Stimulated activated CD4-positive, alpha-beta T cell treated with anti-CD3 and anti-CD28 coated beads, TNF-alpha, amount 100 ng/mL, for 4 hours (primary cell): Measurements from ENCODE around the gene NRAP.

Source experiments
- DNase-seq, 3 experiments: peaks; one replicate each; pipeline ENCODE4 v3.0.0-alpha.2; 2020; ENCODE audit warnings: low read depth in 3 of 3

The NRAP gene

DNA sequence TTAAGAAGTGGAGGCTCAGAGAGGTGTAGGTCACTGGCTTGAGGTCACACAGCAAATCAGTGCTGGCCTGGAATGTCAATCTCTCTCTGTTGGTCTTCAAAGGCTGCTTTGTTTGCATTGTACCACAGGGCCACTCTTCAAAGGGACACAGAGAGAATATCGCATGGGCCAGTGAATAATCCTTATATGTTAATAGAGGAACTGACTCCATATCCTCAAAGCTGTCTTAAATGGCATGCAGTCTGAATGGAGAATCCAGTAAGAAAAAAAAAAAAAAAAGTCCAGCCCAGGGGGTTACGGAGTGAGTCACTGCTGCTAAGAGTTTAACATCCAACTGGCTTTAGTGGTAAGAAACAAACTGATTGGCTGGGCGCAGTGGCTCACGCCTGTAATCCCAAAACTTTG is 54.1 kb downstream of the NRAP start:
- DNase-seq = no peak

DNA sequence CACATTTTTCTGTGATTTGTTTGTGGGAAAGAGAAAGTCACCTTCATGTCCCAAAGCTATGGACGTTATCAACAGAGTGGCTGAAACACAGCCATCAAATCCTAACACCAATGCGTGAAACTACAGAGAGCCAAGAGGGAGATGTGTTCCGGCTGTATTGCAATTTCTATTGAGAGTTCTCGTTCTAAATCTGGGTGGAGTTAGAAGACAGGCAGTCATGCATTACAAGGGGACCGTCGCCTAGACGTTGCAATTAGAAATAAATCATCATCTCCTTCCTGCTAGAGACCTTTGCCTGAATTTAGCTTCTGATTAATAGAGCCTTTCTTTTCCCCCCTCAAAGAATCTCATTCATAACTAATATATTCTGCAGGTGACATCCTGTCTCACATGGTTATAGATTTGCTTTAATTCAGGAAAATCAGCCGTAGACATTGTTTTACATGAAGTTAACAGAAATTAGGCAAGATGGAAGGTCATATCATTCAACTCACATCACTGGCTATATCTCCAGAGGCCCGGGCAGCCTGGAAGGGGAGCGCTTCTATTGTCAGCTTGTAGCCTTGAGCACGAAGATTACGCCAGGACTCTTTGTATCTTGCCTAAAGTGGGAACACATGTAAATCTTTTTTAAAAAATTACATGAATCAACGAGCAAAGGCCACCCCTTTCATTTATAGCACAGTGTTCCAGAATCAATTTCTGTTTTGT is 58.4 kb downstream of the NRAP start:
- no peak for DNase-seq

DNA sequence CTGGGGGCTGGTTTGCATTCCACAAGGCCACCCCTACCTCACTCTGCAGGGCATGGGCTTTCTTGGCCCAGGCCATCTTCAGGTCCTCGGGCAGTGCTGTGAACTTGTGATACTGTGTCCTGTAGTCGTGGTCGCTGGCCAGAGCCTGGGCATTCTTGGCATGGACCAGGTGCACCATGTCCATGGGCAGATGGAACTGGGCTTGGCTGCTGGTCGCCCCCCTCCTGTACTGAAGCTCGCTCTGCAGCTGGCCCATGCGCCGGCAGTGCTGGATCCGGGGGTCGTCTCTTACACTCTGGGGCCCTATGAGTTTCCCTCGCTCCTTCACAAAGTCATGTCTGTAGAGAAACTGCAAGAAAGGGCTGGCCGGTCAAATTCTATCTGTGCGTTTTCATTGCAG is 59.3 kb downstream of the NRAP start:
- no peak for DNase-seq

DNA sequence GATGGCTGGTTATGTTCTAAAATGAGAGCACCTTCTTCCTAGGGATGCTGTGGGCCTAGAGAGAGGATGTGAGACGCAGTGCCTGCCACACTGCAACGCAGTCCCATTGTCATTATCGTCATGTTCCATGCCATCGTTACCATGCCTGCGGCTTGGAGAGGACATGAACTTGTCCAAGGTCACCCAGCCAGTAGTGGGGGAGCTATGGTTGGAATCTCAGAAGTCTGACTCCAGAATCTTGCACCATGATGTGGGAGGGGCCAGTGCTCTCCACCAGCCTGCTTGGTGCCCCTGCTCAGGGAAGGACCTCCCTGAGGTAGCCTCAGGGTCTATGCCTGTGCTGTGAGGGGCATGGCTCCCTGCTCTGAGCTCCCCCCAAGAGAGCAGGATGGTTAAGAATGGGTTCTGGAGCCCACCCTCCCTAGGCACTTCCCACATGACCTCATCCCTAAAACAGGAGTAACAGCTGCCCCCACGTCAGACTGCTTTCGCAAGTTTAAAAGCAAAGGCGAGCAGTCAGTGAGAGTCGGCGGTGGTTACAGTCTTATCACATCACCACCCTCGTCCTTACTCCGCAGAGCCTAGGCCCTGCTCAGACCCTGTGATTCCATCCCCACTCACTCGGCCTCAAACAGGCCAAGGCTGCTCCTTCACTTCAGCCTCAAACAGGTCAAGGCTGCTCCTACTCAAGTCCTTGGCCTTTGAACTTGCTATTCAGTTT is 60.6 kb downstream of the NRAP start:
- no peak for DNase-seq

DNA sequence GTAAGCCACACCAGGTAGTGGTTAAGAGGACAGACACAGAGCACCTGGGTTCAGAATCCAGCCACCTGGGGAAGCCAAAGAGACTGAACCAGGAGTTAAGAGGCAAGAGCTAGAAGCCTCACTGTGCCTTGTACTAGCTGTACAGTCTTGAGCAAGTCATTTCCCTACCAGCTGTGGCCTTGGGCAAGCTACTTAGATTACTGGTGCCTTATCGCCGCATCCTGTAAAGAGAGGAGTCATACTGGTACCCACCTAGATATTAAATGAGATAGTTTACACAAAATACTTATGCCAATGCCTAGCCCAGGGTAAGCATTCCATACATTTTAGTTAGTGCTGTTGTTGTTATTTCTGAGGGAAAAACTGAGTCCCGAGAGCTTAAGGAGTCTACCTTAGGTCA is 63.3 kb downstream of the NRAP start:
- DNase-seq = no peak

DNA sequence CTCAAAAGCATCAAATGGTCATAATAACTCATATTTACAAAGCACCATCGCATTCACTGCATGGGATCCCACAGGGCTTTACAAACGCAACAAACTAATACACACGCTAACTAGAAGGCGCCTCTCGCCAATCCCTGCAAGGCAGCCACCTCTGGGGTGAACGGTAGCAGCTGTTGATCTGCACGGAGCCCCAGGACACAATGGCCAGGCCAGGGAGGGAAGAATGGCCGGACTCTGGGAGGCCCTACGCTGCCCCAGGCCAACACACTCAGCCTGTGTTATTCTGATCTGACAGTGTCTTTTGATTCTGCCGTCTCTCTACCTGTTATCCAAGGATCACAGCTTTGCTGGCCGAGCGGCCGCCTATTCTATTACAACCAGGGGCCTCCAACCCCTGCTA is 69.2 kb downstream of the NRAP start:
- no peak for DNase-seq

DNA sequence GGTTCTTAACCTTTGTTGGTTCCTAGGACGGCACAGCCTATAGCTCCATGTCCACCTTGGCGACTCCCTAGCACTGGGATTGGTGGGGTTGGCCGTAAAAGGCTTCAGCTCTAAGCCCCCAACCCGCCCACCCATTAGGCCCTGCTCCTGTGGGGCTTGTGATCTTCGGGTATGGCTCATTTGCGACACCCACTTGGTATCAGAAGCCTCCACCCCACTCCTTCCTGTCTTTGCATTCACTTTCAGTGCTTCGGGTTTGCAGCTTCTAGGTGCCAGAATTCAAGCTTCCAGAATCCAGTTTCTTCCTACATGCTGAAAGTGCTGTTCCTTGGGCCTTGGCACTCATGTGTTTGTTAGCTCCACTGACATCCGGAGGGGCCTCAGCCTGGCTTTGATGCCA is 71.5 kb downstream of the NRAP start:
- no peak for DNase-seq

DNA sequence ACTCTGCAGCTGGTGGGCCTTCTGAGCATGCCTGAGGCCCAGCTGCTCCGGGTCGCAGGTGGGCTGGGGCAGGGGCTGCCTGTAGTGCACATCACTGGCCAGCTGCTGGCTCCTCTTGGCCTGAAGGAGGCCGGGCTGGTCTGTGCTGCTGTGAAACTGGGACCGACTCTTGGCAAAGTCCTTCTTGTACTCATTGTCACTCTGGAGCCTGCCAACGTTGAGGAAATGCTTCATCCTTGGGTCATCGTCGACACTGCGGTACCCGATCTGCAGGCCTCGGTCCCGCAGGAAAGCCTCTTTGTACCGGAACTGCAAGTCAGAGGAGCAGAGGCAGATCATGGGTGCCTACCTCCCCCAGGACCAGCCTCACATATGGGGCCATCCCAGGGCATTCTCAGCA is 73.3 kb downstream of the NRAP start:
- no peak for DNase-seq

DNA sequence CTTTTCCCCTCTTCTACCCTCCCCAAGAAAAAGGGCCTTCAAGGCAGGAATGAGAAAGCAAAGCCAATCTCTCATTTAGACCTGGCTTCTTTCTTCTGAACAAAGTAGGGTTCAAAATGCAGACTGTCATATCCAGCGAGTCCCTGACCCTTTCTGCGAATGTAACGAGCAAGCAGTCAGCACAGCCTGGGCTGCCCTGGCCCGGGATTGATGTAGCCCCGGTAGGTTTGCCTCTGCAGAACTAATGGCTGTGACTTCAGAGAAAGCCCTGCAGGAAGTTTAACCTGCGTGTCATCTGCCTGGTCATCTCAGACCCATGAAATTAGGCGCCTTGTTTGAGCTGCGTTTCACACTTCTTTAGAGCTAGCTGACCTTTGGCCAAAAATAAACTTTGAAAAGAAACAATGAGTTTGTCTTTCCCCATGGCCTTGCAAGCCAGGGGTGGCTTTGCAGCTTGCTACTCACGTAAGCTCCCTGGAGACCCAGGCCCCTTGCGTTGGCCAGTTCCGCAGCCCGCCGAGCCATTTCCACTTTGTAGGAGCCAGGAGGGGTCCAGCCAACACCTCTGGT is 74.6 kb downstream of the NRAP start:
- DNase-seq = no peak

DNA sequence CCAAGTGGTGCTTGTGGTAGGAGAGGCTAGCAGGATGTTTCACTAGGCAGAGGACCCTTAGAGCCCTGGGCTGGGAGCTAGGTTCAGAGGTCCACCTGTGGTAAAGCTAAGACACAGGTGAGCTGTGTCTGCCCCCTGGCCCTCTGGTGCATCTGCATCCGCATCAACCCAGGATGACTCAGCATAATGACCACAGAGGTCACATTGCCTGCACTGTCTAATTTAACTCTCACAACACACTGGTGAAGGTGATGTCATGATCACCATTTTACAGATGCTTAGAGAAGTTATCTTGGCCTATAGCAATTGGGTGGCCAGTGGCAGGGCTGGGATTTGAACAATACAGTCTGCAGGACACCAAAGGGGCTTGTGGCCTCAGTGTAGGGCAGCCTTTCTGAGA is 77.9 kb downstream of the NRAP start:
- no peak for DNase-seq

DNA sequence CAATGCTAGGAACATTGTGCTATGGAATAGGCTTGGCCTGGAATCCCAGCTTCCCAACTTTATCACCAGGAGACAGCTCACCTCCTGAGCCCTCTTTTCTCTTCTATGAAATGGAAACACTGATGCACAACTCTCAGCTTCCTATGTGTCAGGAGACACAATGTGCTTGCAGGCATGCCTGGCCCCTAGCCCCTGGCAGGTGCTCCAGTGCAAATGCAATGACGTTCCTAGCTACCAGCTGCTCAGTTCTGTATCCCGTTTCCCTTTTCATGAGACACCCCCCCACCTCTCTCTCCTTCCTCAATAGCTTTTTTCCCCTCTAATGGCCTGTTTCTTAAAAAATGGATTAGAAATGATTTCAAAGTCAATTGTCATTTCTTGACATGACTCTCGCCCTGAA is 80.3 kb downstream of the NRAP start:
- no peak for DNase-seq

DNA sequence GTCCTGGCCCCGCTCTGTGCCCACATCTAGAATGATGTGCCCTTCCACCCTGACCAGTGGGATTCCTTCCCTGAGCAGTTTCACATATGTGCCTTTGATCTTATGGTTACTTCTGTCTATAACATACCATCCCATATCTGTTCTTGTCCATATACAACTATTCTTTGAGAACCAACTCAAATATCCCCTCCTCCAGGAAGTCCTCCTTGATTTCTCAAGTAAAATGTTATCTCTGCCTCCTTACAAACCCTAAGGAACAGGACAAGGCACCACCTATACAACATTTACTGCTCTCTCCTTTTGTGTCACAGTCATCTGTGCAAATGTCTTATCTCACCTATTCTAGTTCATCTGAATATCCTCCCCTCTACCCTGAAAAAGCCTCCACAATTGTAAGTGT is 82.7 kb downstream of the NRAP start:
- DNase-seq = no peak

DNA sequence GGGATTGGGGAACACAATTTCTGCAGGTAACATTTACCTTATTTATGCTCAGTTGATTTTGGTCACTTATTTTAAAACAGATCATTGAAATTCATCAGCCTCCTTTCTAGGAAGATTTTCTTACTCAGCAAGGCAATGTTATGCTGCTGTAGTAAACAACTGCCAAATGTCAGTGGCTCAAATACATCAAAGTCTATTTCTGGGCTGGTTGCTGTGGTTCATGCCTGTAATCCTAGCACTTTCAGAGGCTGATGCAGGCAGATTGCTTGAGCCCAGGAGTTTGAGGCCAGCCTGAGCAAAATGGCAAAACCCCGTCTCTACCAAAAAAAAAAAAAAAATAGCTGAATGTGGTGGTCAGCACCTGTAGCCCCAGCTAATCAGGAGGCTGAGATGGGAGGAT is 85.1 kb downstream of the NRAP start:
- no peak for DNase-seq

DNA sequence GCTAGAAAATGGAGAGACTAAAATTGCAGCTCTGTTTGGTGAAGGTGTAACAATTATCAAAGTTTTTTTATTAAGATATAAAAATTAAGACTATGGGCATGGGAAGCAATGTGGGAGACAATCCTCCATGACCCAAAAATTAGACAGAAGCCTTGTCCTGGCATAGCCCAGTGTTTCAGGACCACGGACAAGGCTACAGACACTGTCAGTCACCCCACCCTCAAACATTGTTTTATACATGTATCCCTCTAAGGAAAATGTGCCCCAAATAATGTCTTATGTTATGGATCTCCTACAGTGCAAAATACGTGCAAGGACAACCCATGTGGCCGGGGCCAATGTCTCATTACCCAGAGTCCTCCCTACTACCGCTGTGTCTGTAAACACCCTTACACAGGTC is 87.0 kb downstream of the NRAP start:
- DNase-seq = no peak

DNA sequence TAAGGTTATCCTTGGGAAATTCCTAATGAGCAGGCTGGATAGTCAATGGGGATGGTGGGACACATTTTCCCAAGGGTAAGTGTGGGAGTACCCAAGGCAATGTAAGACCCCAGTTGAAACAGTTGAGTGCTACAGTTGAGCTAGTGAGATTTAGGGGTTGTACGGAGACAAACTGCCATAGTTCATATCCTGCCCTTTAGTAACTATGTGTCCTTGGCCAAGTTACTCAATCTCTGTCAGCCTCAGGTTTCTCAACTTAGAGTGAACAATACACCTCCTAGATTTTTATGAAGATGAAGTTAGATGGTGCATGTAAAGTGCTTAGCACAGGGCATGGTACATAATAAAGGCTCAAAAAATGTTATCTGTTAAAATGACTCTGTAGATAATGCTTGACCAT is 90.5 kb downstream of the NRAP start:
- DNase-seq = no peak

DNA sequence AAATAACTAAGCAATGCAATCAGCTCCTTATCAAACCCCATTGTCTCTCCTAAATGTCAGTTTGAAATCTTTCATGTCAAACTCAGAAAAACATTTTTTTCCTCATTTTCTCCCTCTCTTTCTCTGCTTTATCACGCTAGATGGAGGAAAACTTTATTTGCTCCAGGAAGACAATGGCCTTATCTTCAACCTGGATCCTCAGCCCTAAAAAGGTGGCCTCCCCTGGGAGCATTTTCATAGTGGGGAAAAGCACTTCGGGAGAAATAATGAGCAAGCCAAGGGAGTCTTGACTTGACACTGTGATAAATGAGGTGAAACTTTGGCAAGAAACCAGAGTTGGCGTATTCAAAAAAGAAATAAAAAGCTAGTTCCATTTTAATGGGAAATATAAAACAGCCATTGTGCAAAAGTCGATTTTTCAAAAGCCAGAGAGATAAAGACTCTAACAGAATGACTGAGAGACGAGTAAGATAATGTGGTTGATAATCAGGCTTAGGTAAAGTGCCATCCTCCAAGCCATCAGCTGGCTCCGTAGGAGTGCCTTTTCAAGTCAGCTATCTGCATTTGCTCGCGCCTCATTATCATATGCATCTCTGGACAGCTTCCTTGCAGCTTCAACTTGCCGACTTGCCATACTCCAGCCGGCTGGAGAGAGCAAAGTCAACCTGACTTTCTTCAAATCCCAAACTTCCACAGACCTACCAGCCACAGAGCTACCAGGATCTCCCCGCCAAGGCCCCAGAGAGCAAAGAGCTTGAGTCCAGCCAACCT is 91.1 kb downstream of the NRAP start:
- no peak for DNase-seq

DNA sequence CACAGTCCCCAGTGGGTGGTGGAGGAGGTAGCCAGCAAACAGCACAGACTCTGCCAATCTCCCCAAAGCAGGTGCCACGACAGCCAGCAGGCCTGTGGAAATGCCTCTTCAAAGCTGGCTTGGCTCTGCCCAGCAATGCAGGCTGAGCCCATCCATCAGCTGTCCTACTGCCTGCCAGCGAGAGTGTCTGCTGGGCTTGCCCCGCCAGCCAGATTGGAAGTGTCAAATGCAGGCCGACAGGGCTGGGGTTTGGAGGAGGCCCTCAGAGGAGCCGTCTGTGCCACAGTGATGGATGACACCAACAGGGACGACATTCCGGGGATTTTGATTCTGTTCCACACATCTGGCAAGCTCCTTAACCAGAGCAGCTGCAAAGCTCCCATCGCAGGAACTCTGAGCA is 94.3 kb downstream of the NRAP start:
- no peak for DNase-seq

DNA sequence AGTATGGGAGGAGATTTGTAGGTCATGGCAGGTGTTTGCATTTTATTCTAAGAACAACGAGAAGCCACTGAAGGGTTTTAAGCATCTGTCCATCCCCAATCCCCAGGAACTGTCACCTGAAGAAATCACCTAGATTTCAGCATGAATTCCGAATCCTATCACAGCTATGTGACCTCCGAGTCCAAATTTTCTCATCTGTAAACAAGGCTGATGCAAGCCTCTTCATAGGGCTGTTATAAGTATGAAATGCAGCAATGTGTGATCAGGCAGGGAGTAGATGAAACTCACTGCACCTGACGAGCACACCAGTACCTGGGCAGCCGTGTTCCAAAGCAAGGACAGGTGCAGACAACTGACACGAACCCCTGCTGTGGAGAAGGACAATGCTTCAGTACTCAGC is 97.0 kb downstream of the NRAP start:
- DNase-seq = no peak

DNA sequence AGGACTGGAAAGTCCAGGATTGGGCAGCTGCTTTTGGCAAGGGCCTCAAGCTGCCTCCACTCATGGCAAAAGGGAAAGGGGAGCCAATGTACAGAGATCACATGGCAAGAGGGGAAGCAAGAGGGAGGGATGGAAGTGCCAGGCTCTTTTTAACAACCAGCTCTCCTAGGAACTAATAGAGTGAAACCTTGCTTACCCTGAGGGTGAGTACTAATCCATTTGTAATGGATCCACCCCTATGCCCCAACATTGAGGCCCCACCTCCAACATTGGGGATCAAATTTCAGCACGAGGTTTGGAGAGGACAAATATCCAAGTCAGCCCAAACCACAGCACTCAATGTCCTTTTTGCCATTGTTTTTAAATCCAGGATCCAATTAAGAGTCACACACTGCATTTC is 98.5 kb downstream of the NRAP start:
- DNase-seq = no peak

DNA sequence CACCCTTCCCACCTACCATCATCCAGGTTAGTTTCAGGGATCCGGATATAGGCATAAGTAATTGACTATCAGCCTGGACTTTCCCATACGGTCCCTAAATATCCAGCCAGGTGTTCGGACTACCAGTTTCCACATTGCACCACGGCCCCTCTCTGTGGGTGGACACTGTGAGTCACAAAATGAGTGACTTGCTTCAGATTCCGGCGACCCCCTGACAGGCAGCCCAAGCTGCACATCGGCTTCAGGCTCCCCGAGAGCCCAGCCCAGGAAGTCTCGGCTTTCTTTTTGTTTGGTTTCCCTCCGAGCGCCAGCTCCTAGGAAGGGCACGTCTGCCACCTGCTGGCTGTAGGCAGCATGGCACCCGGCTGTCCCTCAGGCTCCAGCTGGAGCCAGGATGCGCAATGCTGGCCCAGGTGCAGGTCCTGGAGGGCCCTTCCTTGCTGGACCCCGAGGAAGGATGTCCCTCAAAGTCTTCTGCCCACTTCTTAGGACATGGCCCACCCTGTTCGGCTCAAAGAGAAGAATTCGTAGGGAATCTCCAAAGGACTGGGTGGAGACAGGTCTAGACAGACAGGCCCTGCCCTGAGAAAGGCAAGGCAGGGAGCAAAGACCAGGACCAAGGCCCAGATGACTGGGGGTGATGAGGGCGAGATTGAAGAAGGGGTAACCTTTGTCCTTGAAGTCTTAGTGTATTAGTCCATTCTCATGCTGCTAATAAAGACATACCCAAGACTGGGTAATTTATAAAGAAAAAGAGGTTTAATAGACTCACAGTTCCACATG is 100.3 kb downstream of the NRAP start:
- DNase-seq = peak; percentile 32 to 45 (median 38)

DNA sequence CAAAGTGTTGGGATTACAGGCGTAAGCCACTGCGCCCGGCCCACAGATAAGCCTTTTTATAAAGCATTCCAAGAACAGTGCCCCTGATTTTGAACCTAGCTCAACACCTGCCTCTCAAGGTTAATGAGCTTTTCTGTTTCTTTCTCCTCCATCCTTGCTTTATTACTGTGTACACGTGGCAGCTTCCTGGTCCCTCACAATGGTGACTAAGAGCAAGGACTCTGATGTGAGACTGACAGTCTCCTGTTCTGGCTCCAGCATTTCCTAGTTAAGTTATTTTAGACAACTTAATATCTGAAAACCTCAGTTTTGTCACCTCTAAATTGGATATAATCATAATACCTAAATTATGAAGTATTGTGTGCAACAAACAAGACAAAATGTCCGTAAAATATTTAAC is 101.1 kb downstream of the NRAP start:
- no peak for DNase-seq

DNA sequence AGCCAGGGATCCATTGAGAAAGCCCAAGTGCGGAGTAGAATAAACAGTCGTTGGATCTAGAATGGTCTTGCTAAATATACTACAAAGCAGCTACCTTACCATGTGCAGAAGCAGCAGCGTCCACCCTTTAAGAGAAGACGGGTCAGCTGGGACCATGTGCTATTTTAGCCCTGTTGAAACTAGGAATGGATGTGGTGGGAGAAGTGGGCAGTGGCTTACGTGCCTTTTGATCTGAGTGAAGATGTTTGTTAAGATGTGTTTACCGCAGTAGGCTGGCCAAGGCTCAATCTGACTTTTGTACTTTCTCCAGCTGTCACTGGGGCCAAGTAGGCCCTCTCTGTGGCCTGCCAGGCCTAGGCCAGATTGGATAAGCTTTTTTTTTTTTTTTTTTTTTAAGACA is 101.8 kb downstream of the NRAP start:
- DNase-seq = no peak
